ENCODE measurements around the gene GPHN.
"Not testable (repeated sequence)": the region's sequence is repeated elsewhere in the genome, so short reads cannot be mapped to it uniquely, and the experiment has no call there.

Gene GPHN

GRCh38 chr14:66804141-66804540, 296.2 kb downstream of the GPHN start:
- DNase-seq (ENCODE audit: low spot score) = no peak

DNA sequence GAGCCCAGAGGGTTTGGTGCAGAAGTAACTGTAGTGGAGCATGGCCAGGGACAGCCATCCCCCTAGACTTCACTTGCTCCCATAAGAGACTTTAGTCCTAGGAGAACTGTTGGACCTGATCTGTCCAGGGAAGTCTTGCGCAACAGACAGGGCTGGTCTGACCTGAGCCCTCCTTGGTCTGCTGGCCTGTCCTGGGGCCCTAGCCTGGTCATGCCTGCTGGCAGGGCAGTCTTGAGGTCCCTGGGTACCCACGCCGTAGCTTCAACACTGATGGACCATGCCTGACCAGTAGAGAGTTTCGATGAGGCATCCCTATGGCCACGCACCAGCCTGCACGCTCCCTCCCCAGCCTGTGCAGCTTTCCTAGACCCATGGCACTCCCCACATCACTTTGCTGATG, 305.7 kb downstream of the GPHN start:
- no peak for DNase-seq (ENCODE audit: low spot score)

- DNase-seq (ENCODE audit: low spot score) = no peak
These were observed 307.7 kb downstream of the GPHN start for GRCh38 chr14:66815687-66816086.

DNA sequence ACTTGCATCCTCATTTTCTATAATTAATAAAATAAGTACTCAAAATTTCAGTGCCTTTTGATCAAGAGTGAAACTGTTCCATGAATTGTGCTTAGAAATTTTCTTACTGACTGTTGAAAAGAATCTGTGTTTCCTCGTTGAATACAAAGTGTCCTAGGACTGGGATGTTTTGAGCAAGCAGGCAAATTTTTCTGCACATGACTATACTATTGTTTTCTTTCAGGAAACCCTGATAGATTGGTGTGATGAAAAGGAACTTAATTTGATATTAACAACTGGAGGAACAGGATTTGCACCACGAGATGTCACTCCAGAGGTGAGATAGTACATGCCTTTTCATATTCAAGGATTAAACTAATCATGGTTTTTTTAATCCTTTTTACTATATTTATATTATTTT, 316.3 kb downstream of the GPHN start:
- DNase-seq (ENCODE audit: low spot score) = no peak

DNA sequence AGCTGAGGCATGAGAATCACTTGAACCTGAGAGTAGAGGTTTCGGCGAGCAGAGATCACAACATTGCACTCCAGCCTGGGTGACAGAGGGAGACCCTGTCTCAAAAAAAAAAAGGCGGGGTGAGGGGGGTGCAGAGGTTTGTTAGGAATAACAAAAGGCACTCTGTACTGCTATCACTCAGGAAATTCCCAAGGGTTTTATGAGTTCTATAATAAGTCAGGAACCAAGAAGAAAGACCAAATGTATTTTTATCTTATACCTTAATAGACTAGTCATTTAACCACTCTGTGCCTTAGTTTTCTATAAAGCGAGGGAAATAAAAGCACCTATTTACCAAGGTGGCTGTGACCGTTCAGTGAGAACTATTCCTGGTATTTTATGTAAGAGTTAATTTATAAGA, 319.2 kb downstream of the GPHN start:
- no peak for DNase-seq (ENCODE audit: low spot score)

- DNase-seq (ENCODE audit: low spot score) = no peak
These were observed 323.2 kb downstream of the GPHN start for GRCh38 chr14:66831173-66831572.

GRCh38 chr14:66833816-66834215, 325.9 kb downstream of the GPHN start:
- DNase-seq (ENCODE audit: low spot score) = no peak

DNA sequence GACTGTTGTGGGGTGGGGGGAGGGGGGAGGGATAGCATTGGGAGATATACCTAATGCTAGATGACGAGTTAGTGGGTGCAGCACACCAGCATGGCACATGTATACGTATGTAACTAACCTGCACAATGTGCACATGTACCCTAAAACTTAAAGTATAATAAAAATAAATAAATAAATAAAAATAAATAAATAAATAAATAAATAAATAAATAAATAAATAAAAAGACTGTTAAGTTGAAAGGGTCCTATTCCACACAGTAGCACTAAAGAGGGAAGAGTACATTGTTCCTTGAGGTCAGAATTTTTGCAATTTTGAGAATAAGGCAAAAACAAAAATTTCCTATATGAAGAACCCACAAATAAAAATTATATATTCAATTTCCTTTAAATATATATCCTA, 329.5 kb downstream of the GPHN start:
- not testable (repeated sequence) for DNase-seq (ENCODE audit: low spot score)

GRCh38 chr14:66842911-66843512, 335.1 kb downstream of the GPHN start:
- DNase-seq (ENCODE audit: low spot score) = no peak

GRCh38 chr14:66850258-66850888, 342.4 kb downstream of the GPHN start:
- DNase-seq (ENCODE audit: low spot score) = no peak

GRCh38 chr14:66853311-66853710, 345.4 kb downstream of the GPHN start:
- DNase-seq (ENCODE audit: low spot score) = no peak

DNA sequence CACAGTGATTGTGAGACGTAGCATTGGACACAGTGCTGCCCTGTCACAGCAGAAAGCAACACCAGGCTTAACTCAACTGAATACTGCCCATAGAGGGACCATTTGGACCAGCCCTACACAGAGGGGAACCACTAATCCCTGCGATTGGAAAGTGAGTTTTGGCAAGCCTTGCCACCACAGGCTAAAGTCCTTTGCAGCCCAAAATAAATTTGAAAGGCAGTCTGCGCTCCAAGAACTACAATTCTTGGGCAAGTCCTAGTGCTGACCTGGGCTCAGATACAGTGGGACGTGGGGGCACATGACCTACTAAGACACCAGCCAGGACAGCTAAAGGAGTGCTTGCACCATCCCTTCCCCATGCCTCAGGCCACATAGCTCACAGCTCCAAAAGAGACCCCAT, 349.9 kb downstream of the GPHN start:
- no peak for DNase-seq (ENCODE audit: low spot score)

DNA sequence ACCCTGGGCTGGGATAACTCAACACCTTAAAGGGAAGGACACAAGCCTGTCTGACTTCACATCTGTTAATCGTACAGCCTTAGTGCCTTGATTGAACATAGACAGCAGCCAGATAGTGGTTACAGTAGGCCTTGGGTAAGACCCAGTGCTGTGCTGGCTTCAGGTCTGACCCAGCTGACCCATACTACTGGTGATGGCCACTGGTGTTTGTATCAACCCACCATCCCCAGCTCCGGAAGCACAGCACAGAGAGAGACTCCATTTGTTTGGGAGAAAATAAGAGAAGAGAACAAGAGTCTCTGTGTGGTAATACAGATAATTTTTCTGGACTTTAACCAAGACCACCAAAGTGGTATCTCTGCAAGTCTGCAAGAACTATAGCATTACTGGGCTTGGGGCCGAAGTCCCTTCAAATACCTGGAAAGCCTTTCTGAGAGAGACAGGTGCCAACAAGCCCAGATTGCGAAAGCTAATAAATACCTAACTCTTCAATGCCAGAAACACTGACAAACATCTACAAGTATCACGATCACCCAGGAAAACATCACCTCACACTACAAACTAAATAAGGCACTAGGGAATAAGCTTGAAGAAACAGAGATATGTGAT, 351.2 kb downstream of the GPHN start:
- DNase-seq (ENCODE audit: low spot score) = no peak

- DNase-seq (ENCODE audit: low spot score) = no peak
These were observed 373.6 kb downstream of the GPHN start for GRCh38 chr14:66881596-66881995.

GRCh38 chr14:66884149-66884548, 376.2 kb downstream of the GPHN start:
- no peak for DNase-seq (ENCODE audit: low spot score)

- DNase-seq (ENCODE audit: low spot score) = no peak
These were observed 392.8 kb downstream of the GPHN start for GRCh38 chr14:66900719-66901118.

DNA sequence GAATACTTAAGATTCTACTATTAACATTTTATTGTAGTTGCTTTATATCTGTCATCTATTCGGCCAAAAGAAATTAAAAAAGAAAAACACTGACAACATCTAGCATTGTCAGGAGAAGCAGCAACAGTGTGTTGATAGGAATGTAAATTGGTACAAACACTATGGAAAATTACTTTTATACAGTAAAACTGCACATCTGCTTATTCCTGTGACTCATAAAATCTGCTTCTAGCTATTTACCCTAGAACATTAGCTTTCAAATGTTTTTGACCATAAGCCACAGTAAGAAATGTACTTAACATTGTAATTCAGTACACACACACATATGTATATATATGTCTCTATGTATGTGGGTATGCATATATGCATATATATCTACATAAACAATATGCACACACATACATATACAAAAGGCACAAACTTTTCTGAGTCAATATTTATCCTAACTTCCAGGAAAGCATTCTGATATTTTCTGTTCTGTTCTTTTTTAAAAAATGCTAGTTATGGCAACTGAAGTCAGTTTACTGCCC, 402.4 kb downstream of the GPHN start:
- no peak for DNase-seq (ENCODE audit: low spot score)

DNA sequence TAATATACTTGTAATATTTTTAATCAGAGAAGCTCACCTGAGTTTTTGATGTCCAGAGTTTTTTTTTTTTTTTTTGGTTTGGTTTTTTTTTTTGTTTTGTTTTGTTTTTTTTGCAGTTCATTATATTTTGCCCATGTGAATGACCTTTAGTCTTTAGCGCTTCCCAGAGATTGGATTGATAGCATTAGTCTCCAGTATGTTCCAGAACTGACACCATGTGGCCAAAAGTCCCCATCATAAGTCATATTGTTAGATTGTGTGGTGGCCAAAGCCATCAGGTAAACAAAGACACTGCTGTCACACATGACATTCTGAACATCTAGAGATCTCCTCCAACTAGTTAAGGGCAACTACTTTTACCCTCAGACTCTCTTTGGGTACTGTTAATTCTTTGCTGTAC, 408.5 kb downstream of the GPHN start:
- DNase-seq (ENCODE audit: low spot score) = no peak

GRCh38 chr14:66918527-66918926, 410.6 kb downstream of the GPHN start:
- DNase-seq (ENCODE audit: low spot score) = no peak

DNA sequence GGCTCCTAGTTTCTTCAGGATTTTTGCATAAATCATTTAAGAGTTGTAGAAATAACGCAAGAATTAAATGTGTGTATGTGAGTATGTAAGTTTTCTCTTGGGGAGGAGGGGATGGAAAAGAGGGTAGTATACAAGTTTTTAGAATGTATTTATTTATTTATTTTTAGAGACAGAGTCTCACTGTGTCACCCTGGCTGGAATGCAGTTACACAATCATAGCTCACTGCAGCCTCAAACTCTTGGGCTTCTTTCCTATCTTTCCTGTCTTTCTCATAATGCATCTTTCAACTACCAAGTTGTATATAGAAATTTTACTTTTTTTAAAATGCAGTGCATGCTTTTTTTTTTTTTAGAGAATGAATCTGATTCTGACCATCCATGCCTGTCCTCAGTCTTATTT, 412.2 kb downstream of the GPHN start:
- no peak for DNase-seq (ENCODE audit: low spot score)

DNA sequence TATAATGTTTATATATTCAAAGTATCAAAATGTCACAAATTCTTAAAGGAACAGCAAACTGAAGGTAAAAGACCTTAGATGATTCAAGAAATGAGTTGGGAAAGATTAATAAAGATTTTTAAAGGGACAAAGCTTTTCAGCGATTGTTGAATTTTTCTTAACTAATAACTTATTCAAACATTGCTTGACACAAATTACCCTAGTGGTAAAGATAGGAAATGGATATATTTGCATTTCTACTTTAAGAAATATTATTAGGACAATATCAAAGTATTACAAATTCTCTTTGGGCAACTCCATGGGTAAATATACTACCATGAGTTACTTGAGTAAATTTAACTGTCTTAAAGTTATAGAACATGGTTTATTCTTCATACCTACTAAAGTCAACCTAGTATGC, 415.3 kb downstream of the GPHN start:
- DNase-seq (ENCODE audit: low spot score) = no peak

DNA sequence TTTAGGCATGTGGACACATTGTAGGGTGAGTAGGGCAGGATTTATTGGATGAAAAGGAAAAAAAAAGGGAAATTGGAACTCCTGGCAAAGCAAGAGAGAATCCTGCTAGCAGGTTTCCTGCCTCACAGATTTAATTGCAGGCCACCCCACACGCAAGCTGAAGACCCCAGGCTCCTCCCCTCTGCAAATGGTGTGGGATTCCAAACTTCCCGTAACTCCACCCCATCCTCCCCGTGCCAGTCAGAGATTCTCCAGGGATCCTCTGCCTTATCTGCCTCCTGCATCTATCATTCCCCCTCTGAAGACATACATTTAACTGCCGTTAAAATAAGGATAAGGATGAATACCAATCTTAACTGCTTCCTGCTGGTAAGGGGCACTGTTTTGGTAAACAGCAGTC, 431.5 kb downstream of the GPHN start:
- peak; percentile 6 for DNase-seq (ENCODE audit: low spot score)

DNA sequence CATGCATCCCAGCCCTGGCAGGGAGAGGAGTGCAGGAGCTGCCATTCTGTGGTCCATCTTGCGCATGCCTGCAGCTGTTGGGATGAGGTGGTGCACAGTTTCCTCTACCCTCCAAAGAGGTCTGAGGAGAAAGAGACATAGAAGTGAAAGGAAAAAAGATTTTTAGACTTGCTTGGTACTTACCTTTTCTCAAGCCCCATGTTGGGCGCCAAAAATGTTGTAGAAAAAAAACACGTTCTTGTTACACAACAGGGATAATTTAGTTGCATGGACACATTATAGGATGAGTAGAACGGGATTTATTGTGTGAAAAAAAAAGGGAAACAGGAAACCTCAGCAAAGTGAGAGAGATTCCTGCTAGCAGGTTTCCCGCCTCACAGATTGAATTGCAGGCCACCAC, 436.9 kb downstream of the GPHN start:
- DNase-seq (ENCODE audit: low spot score) = no peak

DNA sequence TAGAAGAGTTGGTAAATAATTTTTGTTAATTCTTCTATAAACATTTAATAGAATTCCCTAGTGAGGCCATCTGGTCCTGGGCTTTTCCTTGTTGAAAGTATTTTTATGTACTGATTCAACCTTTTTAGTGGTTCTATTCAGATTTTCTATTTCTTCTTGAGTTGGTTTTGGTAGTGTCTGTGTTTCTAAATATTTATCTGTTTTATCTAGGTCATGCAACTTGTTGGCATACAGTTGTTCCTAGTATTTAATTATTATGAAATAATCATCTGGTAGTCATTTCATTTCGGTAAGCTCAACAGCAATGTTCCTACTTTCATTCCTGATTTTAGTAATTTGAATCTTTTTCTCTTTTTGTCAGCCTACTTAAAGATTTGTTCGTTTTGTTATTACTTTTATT, 447.2 kb downstream of the GPHN start:
- no peak for DNase-seq (ENCODE audit: low spot score)
